T-helper 9 cell (primary cell): ENCODE results near the gene PAQR5.
"Not testable (repeated sequence)": the region's sequence is repeated elsewhere in the genome, so short reads cannot be mapped to it uniquely, and the experiment has no call there.

Experiments
- DNase-seq: peaks from one replicate; pipeline ENCODE4 v3.0.0-alpha.2; 2020

Gene PAQR5

DNA sequence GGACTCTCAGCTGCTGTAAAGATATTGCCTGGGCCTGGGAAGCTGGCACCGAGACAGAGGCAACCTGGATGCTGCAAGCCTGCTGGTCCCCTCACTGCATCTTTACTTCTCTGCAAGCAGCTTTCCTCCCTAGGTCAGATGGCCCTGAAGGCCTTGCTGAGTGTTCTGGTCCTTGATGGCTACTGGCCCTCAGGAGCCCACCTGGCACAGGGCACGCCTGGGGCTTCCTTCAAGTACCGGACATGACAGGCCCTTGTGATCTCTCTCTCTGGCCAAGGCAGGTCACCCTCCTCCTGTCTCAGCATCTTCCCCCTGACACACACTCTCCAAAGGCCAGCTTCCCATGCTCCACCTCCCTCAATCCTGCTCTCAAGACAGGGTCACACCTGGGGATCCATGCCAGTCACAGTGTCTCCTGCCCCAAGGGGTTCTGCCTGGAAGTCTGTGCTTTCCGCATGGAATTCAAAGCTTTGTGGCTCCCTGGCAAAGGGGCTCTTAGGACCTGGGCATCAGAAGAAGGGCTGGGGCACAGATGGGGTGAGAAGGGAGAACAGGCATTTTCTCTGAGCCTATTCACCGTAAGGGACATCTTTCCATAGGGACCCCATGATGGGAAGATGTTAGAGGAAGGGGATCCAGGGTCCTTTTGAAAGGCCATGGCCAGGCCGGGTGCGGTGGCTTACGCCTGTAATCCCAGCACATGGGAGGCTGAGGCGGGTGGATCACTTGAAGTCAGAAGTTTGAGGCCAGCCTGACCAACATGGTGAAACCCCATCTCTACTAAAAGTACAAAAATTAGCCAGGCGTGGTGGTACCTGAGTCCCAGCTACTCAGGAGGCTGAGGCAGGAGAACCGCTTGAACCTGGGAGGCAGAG, 4.7 kb upstream of the PAQR5 start:
- DNase-seq = no peak

DNA sequence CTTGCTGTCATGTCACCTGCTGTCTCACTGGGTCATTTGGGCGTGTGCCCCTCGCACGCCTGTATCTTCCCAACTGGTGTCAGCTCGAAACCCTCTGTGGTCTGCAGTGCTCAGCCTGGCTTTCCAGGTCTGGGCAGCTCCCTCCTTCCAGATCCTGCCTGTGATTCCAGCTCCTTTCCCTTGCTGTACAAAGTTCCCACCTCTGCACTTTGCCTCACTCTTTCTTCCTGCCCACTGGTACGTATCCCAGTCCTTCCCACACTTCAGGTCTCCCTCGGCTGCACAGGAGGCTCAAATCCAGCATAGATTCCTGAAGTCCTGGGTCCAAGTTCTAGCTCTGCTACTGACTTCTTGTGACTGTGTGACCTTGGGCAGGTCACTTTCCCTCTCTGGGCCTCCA, 2.1 kb upstream of the PAQR5 start:
- no peak for DNase-seq

- no peak for DNase-seq
These were observed 914 bp upstream of the PAQR5 start for GRCh38 chr15:69297642-69298353.

DNA sequence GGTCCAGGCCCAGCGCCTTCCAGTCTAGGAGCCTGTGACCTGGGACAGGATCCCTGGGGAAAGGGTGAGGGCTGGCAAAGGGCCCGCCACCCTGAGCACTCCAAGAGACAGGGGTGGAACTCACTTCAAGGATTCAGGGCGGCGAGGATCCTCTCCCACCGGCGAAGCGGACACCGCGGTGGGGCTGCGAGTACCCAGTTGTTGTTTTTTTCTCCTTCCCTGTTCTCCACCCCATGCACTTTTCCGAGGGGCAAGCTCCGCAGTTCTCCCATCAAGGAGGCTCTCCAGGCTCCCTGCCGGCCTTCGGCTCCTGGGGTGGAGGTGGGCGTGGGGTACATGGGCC, 387 bp upstream of the PAQR5 start:
- no peak for DNase-seq

DNA sequence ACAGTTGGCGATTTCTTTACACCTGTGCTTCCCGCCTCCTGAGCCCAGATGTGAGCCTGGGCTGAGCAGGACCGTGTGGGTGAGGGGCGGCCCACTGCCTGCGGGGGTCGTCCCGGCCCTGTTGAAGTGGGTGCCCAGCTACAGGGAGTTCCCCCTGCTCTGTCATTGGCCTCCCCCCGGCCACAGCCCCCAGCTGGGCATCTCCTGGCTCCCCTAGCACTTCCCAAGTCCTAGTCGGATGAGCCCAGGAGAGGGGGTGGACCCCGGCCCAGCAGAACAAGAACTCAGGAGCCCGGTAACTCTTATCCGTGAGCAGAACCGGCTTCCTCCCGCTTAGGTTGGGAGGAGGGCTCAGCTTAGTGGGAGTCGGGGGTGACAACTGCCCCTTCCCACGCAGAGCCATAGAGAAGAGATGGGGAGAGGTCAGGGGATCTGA, 757 bp downstream of the PAQR5 start:
- DNase-seq = no peak

DNA sequence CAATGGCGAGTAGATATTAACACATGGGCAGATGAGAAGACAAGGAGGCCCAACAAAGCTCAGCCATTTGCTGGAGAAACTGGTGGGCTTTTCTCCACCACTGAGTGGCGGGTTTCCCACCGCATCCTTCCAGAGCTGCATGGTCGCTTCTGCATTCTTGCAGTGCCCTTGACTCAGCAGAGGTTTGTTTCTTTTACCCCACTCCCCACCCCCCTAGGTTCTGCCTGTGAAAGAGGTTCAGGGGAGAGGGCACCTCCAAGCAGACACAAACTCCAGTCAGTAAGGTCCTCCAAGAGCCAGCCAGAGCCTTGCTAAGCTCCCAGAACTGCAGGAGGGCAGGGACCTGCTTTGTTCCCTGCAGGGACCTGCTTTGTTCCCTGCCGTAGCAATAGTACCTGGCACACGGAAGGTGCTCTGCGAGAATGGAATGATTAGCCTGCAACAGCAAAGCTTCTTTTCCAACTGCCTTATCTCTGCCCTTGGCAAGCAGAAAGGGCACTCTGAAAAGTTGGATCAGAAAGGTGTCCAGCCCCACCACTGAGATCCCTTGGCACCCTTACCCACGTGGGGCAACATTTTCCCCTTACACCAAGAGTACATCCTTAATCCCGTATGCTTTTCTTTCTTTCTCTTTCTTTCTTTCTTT, 1.4 kb downstream of the PAQR5 start:
- no peak for DNase-seq

GRCh38 chr15:69301101-69301500, 2.4 kb downstream of the PAQR5 start:
- DNase-seq = not testable (repeated sequence)

DNA sequence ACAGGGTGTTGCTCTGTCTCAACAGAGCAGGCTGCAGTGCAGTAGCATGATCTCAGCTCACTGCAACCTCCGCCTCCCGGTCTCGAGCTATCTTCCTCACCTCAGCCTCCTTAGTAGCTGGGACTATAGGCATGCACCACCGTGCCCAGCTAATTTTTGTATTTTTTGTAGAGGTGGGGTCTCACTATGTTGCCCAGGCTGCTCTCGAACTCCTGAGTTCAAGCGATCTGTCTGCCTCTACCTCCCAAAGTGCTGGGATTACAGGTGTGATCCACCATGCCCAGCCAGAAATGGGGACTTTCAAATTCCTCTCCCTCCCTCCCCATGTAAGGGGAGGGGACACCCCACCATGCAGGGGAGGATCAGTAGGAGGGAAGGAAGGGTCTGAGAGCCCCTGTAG, 3.4 kb downstream of the PAQR5 start:
- DNase-seq = not testable (repeated sequence)

DNA sequence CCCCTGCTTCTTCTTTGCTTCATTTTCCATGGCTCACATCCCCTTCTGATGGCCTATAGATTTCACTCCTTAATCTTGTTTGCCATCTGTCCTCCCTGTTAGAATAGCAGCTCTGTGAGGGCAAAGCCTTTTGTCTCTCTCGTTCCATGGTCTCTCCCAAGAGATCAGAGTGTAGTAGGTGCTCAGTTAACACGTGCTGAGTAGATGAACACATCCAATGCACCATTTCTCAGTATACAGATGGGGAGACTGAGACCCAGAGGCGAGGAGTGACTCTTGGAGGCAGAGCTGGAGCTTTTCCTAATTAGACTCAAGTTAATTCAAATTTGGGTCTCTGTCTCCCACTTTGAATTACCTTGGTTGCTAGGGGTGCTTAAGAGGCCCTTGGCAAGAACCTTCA, 4.2 kb downstream of the PAQR5 start:
- DNase-seq = no peak

DNA sequence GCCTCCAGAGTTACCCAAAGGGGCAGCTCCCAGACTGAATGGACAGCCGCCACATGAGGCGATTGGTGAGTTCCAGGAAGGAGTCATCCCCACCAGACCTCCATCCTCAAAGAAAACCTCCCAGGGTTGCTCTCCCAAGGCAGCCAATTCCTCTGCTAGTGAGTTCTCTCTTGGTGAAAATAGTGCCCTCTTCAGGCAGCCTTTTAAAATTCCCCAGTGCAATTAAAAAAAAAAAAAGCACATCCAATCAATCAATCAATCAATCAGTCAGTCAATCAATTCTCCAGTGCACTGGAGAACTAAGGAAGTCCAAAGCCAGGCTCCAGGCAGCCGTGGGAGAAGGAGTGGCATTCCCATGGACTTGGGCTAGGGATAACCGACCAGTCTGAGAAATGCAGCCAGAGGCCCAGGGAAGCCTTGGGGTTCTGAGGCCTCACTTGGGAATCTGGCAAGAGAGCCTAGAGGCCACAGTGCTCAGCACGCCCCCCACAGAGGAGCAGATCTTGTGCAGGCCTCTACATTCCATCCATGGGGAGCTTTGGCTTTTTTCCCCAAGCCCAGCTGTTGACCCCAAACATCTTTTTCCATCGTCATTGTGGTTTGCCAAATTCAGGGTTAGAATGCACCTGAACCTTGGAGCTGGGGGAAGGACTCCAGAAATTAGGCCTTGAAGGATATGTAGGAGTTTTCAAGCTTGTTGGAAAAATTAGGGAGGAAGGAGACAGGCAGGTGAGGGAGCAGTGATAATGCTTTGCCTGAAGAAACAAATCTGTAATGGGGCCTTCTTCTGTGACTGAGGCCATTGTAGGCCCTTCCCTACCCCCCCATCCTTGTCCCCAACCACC, 4.8 kb downstream of the PAQR5 start:
- no peak for DNase-seq

DNA sequence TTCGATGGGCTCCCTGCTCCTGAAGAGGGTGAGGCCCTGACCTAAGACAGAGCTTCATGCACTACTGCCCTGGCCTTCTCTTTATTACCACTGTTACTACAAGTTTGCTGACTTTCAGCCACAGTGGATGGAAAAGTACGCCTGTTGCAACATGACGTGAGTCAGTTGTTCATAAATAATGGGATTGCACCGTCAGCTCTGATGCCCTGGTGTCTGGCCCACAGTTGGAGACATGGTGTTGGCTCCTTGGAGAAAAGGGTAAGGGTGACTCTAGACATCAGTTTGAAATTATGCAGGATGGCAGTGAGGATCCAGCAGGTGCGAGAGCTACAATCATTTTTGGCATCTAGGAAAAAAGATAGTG, 5.5 kb downstream of the PAQR5 start:
- DNase-seq = no peak

DNA sequence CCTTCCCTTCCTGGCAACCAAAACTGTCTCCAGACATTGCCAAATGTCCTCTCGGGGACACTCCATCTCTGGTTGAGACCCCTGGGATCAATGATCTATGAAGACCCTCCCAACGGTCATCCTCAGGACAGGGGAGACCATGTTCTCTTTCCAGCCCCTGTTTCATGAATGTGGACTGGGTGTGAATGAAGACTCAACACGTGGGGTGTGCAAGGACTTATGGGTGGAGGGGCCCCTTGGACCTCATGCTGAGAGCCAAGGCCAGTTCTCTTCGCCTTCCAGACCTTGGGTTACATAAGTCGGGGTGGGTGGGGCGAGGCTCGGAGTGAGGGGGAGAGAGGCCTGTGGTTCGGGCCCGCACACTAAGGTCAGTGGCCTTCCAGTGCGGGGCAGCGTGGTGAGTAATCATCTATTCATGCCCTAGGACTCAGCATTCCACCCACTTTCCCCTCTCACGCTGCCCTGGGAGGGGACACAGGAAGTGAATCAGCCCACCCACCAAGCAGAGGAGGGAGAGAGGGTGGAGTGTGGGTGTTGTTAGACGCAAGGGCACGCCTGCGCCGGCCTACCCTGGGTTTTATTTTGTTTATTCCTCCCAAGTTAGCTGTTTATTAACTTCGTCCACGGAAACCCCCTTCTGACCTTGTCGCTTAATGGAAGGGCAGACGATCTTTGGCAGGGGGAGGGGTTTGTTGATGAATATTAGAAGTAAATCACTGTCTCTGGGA, 6.7 kb downstream of the PAQR5 start:
- no peak for DNase-seq

- no peak for DNase-seq
These were observed 7.3 kb downstream of the PAQR5 start for GRCh38 chr15:69305933-69306568.

GRCh38 chr15:69307939-69308338, 9.2 kb downstream of the PAQR5 start:
- DNase-seq = no peak

DNA sequence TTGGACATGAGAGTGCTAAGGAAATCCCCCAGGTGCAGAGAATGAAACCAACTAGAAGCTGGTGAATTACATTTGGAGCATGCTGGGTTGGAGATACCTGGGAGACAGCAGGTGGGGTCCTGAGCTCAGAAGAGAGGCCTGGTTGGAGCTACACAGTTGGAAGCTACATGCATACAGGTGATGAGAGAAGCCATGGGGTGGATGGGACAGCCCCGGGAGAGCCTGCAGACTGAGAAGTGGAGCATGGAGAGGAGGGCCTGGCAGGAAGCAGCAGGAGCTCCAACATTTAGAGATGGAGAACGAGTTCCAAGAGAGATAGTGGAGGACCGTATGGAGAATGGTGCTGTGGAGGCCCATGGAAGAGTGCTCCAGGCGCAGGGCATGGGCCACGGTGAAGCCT, 10.2 kb downstream of the PAQR5 start:
- no peak for DNase-seq

DNA sequence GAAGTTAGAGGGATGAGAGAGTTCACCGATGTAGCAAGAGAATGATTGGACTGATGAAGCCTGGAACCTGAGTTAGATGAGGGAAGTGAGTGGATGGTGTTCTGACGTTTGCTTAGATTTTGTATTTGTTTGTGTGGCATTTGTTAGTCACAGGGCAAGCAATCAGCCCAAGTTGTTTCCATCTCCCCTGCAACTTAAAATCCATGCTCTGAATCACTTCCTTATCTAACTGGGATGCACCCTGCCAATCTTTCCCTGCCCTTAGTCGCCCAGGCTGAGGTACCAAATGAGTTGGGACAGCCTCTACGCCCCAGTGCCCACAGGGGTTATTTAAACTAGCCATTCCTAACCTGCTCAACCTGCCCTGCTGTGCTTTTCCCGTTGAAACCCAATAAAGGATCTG, 12.6 kb downstream of the PAQR5 start:
- DNase-seq = no peak

- no peak for DNase-seq
These were observed 14.8 kb downstream of the PAQR5 start for GRCh38 chr15:69313432-69314000.

- DNase-seq = no peak
These were observed 15.4 kb downstream of the PAQR5 start for GRCh38 chr15:69314131-69314530.

DNA sequence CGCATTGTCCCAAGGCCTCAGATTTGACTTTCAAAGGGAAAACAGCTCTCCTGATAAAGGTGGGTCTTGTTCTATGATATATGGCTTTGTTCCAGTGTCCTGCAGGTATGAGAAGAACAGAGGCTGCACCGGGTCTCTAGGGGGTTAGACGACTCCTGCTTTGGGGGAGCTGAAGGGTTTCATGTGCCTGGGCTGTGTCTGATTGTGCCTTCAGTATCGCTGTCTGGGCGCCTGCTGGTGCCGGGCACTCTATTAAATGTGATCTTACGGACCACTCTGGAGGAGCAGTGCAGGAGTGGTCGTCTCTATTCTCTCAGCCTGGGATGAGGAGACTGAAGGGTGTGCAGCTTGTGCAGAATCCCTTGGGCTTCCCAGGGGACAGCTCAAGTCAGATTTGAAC, 16.0 kb downstream of the PAQR5 start:
- DNase-seq = no peak

DNA sequence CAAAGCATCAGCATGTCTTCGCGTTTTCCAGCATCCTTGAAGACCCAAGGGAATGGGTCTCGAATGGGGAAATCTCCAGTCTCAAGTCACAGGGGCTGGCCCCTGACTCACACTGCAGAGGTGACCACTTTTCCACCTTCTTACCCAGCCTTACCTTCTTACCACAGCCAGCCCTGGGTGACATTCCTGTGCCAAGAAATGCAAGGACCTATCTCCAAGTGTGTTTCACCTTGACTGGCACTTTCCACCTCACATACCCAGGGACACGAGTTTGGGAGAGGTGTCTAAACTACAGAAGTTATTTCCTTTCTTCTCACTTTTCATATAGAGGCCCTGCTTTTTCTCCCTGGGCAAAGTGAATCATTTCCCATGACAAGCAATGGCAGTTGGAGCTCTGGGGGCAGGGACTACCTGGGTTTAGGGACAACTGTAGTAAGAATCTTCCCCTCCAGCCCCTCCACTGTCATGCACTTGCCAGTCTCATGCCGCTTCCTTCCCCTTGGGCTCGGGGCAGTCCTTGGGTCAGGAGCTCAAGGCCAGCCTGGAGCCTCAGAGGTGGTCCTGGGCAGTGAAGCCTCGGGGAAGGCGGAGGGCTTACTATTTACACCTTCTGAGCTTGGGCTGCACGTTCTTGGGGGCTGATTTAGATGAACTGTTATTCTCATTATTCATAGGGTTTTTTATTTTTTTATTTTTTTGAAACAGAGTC, 16.8 kb downstream of the PAQR5 start:
- no peak for DNase-seq

GRCh38 chr15:69316291-69316690, 17.6 kb downstream of the PAQR5 start:
- DNase-seq = no peak
